ENCODE results near the gene KRT86. TPM values are rescaled to one million over a fixed set of nuclear protein-coding genes. Genes with fewer than 3 reads are reported as not detected.

KRT86 gene
- total RNA-seq, 2 donors from 2014 or later, result not detected

- 14 to 51% methylated on average over 1 to 10 of the region's 10 CpGs for WGBS, 2 experiments (ENCODE audit: insufficient coverage in 1 of 2, insufficient read length in 1 of 2)
- H3K9me3 Mint-ChIP-seq, result no peaks in the 10 kb centered on the region
- DNase-seq, result peak; percentile 78
These were observed 27.5 kb upstream of the KRT86 start for GRCh38 chr12:52246720-52247621.

GRCh38 chr12:52247622-52248540, 26.6 kb upstream of the KRT86 start:
- H3K9me3 ChIP-seq (ENCODE audit: control insufficient read depth, low read length), result no peaks in the 10 kb centered on the region

More at GRCh38 chr12:52246720-52247621, 27.5 kb upstream of the KRT86 start:
- TF ChIP-seq CTCF (conservative IDR thresholded peaks at IDR 0.05), result no peak
- H3K27ac Mint-ChIP-seq, result peak overlapping the region; percentile 6
- H3K27me3 ChIP-seq (ENCODE audit: control insufficient read depth, insufficient read depth, low read length, poor library complexity, severe bottlenecking), result peaks cover 35% of the 10 kb centered on the region
- H3K9me3 ChIP-seq (ENCODE audit: control insufficient read depth, low read length), result no peaks in the 10 kb centered on the region
- H3K4me3 ChIP-seq (ENCODE audit: low read length), result no peak overlapping the region
- peaks cover 45% of the 10 kb centered on the region for H3K27me3 Mint-ChIP-seq (ENCODE audit: insufficient read depth)
- peaks cover 4% of the 10 kb centered on the region for H3K4me1 ChIP-seq (ENCODE audit: control insufficient read depth, insufficient read depth, low read length)
- no peak overlapping the region for H3K4me3 Mint-ChIP-seq
- no peak overlapping the region for H3K27ac ChIP-seq (ENCODE audit: low read depth, low read length)
- H3K9ac ChIP-seq (ENCODE audit: extremely low read depth, low read length, poor library complexity, severe bottlenecking), result no peak overlapping the region
- no peaks in the 10 kb centered on the region for H3K36me3 Mint-ChIP-seq (ENCODE audit: low read depth)
- H3K36me3 ChIP-seq (ENCODE audit: control insufficient read depth, insufficient read depth, low read length), result no peaks in the 10 kb centered on the region
- peaks cover 19% of the 10 kb centered on the region for H3K4me1 Mint-ChIP-seq

More at GRCh38 chr12:52247622-52248540, 26.6 kb upstream of the KRT86 start:
- Mint-ChIP-seq H3K36me3 (ENCODE audit: low read depth) (no peaks in the 10 kb centered on the region), H3K4me1 (peaks cover 19% of the 10 kb centered on the region), H3K4me3 (no peak overlapping the region), H3K27ac (no peak overlapping the region), H3K27me3 (ENCODE audit: insufficient read depth) (peaks cover 50% of the 10 kb centered on the region), H3K9me3 (no peaks in the 10 kb centered on the region)
- 80 to 82% methylated on average over 6 to 10 of the region's 10 CpGs for WGBS, 2 experiments (ENCODE audit: insufficient coverage in 1 of 2, insufficient read length in 1 of 2)
- peak; percentile 56 for DNase-seq
- Histone ChIP-seq H3K9ac (ENCODE audit: extremely low read depth, low read length, poor library complexity, severe bottlenecking) (no peak overlapping the region), H3K4me3 (ENCODE audit: low read length) (no peak overlapping the region), H3K4me1 (ENCODE audit: control insufficient read depth, insufficient read depth, low read length) (peaks cover 4% of the 10 kb centered on the region), H3K27me3 (ENCODE audit: control insufficient read depth, insufficient read depth, low read length, poor library complexity, severe bottlenecking) (peaks cover 38% of the 10 kb centered on the region), H3K27ac (ENCODE audit: low read depth, low read length) (no peak overlapping the region), H3K36me3 (ENCODE audit: control insufficient read depth, insufficient read depth, low read length) (no peaks in the 10 kb centered on the region)
- no peak for TF ChIP-seq CTCF (conservative IDR thresholded peaks at IDR 0.05)

Data from endodermal cell (in vitro differentiated cells).